HepG2 (cell line): ENCODE results near the gene CD48. TPM values are rescaled to one million over a fixed set of nuclear protein-coding genes. Genes with fewer than 3 reads are reported as not detected.

Source experiments
- BRD4 ChIP-seq: sonication (generic); formaldehyde crosslinking; IDR thresholded peaks from 2 replicates; pipeline ENCODE4 v1.4.0; 2020; ENCODE audit warnings: missing genetic modification reagents
- CBX2 ChIP-seq, 2 experiments: fragments of 200-600 bp in 1 of 2; sonication (generic); formaldehyde crosslinking in 1 of 2; IDR thresholded peaks; 2 replicates each; pipeline versions ENCODE4 v1.7.0 to v1.8.1; 2018 to 2022; ENCODE audit warnings: low read depth in 2 of 2, low read length in 1 of 2, mild to moderate bottlenecking in 1 of 2, missing genetic modification reagents in 1 of 2
- GABPB1 ChIP-seq: IDR thresholded peaks from 2 replicates; pipeline ENCODE4 v1.6.1; 2016; ENCODE audit warnings: mild to moderate bottlenecking, missing genetic modification reagents, moderate library complexity, missing compliant biosample characterization
- NFKBIZ ChIP-seq: IDR thresholded peaks from 2 replicates; pipeline ENCODE4 v1.6.1; 2018; ENCODE audit warnings: missing genetic modification reagents, missing compliant biosample characterization
- NKX3-1 ChIP-seq: sonication (generic); formaldehyde crosslinking; IDR thresholded peaks from 2 replicates; pipeline ENCODE4 v1.5.0; 2020; ENCODE audit warnings: missing genetic modification reagents
- PAF1 ChIP-seq: IDR thresholded peaks from 2 replicates; pipeline ENCODE4 v1.6.1; 2016; ENCODE audit warnings: missing genetic modification reagents, missing compliant biosample characterization
- TCF12 ChIP-seq, 2 experiments: fragments of 450-650 bp in 1 of 2; sonication (generic) in 1 of 2; formaldehyde crosslinking in 1 of 2; IDR thresholded peaks; 2 replicates each; pipeline versions ENCODE4 v1.6.1 to v1.8.0; 2017 to 2022; ENCODE audit warnings: antibody characterized with exemption in 1 of 2, mild to moderate bottlenecking in 1 of 2, missing genetic modification reagents in 1 of 2, moderate library complexity in 1 of 2
- TMF1 ChIP-seq: sonication (generic); formaldehyde crosslinking; IDR thresholded peaks from 2 replicates; pipeline ENCODE4 v1.8.1; 2022; ENCODE audit warnings: low read depth, missing genetic modification reagents
- ZNF652 ChIP-seq: IDR thresholded peaks from 2 replicates; pipeline ENCODE4 v1.6.1; 2016; ENCODE audit warnings: low read depth, borderline replicate concordance
- polyA plus RNA-seq, 8 experiments: library from polyadenylated mRNA; depleted of rRNA in 3 of 8; stranded (reverse) in 7 of 8; unstranded in 1 of 8; fragments of >200 nt; fragmentation: Illumina TruSeq in 4 of 8; extraction: Trizol in 4 of 8; gene quantifications; 2 replicates each; pipeline versions ENCODE4 v1.2.1 to v1.2.3, GENCODE V29; 2011 to 2016; ENCODE audit warnings: low read depth in 4 of 8, missing spikeins in 1 of 8, mixed read lengths in 1 of 8; ENCODE audit not compliant: insufficient read depth in 1 of 8
- total RNA-seq, 5 experiments: library from RNA; depleted of rRNA; stranded (reverse); fragments of >200 nt; fragmentation: Illumina TruSeq; extraction: Trizol; gene quantifications; 2 replicates each; pipeline ENCODE4 v1.2.3, GENCODE V29; 2016; ENCODE audit warnings: low read depth in 1 of 5
- TF ChIP-seq, protein P1 (sequence below): sonication (generic); formaldehyde crosslinking; IDR thresholded peaks from 2 replicates; pipeline ENCODE4 v1.8.1; 2022; ENCODE audit warnings: low read depth, mild to moderate bottlenecking, missing genetic modification reagents
- TF ChIP-seq, protein P2 (sequence below): sonication (generic); formaldehyde crosslinking; IDR thresholded peaks from 2 replicates; pipeline ENCODE4 v1.4.0; 2020; ENCODE audit warnings: missing genetic modification reagents, low read depth, mild to moderate bottlenecking, borderline replicate concordance
- TF ChIP-seq, protein P3 (sequence below): sonication (generic); formaldehyde crosslinking; conservative IDR thresholded peaks from 2 replicates; pipeline ENCODE4 v1.8.1; 2023; ENCODE audit warnings: missing genetic modification reagents

The CD48 gene
- total and polyA plus RNA-seq, 2 of the 13 experiments (the other 11 are each of a cell fraction or from before 2014, with no cell fraction given) = not detected

DNA sequence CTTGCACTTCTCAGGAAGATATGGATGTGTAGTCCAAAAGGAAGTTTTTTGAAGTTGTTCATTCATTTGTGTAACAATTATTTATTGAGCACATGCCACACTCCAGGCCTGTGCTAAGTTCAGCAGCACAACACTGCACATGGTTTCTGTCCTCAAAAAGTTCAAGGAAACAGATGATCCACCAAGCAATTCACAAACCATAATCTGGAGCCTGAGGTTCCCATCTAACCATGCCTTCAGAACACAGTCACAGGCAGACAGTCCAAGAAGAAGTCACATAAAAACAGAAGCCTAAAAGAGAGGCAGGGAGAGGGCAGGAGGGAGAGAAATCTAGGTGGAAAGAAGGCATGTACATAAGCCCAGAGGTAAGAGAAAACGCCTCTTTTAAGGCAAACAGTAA is 1.9 kb downstream of the CD48 start (continued):
- TF ChIP-seq, protein P1, sequence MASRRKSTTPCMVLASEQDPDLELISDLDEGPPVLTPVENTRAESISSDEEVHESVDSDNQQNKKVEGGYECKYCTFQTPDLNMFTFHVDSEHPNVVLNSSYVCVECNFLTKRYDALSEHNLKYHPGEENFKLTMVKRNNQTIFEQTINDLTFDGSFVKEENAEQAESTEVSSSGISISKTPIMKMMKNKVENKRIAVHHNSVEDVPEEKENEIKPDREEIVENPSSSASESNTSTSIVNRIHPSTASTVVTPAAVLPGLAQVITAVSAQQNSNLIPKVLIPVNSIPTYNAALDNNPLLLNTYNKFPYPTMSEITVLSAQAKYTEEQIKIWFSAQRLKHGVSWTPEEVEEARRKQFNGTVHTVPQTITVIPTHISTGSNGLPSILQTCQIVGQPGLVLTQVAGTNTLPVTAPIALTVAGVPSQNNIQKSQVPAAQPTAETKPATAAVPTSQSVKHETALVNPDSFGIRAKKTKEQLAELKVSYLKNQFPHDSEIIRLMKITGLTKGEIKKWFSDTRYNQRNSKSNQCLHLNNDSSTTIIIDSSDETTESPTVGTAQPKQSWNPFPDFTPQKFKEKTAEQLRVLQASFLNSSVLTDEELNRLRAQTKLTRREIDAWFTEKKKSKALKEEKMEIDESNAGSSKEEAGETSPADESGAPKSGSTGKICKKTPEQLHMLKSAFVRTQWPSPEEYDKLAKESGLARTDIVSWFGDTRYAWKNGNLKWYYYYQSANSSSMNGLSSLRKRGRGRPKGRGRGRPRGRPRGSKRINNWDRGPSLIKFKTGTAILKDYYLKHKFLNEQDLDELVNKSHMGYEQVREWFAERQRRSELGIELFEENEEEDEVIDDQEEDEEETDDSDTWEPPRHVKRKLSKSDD (CRISPR knock-in tag) = no peak
- no peak for TF ChIP-seq CBX2 (IDR thresholded peaks at IDR 0.05; ENCODE audit: low read depth, low read length)
- TF ChIP-seq CBX2 (CRISPR knock-in tag; IDR thresholded peaks at IDR 0.05; ENCODE audit: low read depth) = no peak
- TF ChIP-seq NKX3-1 (CRISPR knock-in tag) = no peak
- no peak for TF ChIP-seq NFKBIZ (CRISPR knock-in tag)
- TF ChIP-seq, protein P2, sequence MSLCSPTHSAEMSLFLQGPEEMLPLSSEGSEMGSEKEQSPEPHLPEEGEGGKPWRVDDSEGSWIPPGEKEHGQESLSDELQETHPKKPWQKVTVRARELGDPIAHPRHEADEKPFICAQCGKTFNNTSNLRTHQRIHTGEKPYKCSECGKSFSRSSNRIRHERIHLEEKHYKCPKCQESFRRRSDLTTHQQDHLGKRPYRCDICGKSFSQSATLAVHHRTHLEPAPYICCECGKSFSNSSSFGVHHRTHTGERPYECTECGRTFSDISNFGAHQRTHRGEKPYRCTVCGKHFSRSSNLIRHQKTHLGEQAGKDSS (CRISPR knock-in tag) = no peak
- TF ChIP-seq ZNF652 (CRISPR knock-in tag) = no peak
- no peak for TF ChIP-seq TMF1 (CRISPR knock-in tag)
- TF ChIP-seq, protein P3, sequence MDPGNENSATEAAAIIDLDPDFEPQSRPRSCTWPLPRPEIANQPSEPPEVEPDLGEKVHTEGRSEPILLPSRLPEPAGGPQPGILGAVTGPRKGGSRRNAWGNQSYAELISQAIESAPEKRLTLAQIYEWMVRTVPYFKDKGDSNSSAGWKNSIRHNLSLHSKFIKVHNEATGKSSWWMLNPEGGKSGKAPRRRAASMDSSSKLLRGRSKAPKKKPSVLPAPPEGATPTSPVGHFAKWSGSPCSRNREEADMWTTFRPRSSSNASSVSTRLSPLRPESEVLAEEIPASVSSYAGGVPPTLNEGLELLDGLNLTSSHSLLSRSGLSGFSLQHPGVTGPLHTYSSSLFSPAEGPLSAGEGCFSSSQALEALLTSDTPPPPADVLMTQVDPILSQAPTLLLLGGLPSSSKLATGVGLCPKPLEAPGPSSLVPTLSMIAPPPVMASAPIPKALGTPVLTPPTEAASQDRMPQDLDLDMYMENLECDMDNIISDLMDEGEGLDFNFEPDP (CRISPR knock-in tag) = no peak
- TF ChIP-seq TCF12 (IDR thresholded peaks at IDR 0.05) = no peak
- no peak for TF ChIP-seq TCF12 (CRISPR knock-in tag; IDR thresholded peaks at IDR 0.05)
- no peak for TF ChIP-seq PAF1 (CRISPR knock-in tag)
- TF ChIP-seq BRD4 = no peak
- no peak for TF ChIP-seq GABPB1 (CRISPR knock-in tag)
